HepG2 (cell line): ENCODE results near the gene OSBPL2. TPM values are rescaled to one million over a fixed set of nuclear protein-coding genes. Genes with fewer than 3 reads are reported as not detected.

Experiments used
- ATAC-seq: fragments of 200-7000 bp; cut with Tn5 transposase; 3 replicates; pipeline ENCODE4 v1.9.1; 2020; ENCODE audit warnings: mild to moderate bottlenecking, moderate library complexity
- BruUV-seq: library from RNA; stranded (reverse); fragments of 400-500 nt; replicated peaks from 2 replicates; lab custom pipeline; 2021; lab: Mats Ljungman, UMichigan
- CTCF ChIA-PET: fragments of 300-600 bp; formaldehyde crosslinking; extraction: SDS; loops from one replicate; lab custom pipeline; 2021; ENCODE audit warnings: low total read pairs, inconsistent platforms, low intra/inter-chr PET ratio; lab: Yijun Ruan, JAX
- POLR2A ChIA-PET: fragments of 350-600 bp; sonication (Branson Sonifier 250); formaldehyde crosslinking; loops from one replicate; lab custom pipeline; 2020; ENCODE audit warnings: antibody characterized with exemption, inconsistent platforms; lab: Yijun Ruan, JAX
- DNase-seq: peaks from one replicate; pipeline ENCODE4 v3.0.0-alpha.2; 2015; ENCODE audit warnings: low spot score
- FAIRE-seq: peaks from 3 replicates; lab custom pipeline; 2011; peaks lifted over from hg19 to GRCh38; lab: Jason Lieb, UNC
- H2AFZ ChIP-seq: one replicate; pipeline ENCODE4 v1.6.1; 2011; ENCODE audit warnings: low read length, inconsistent platforms
- H3K27ac ChIP-seq: fragments of 300-600 bp; 3 replicates; pipeline ENCODE4 v1.8.0; 2011; ENCODE audit warnings: mixed run types, mild to moderate bottlenecking, mixed read lengths, low read length, inconsistent platforms; ENCODE audit not compliant: insufficient read depth; ENCODE audit errors: extremely low read length
- H3K27me3 ChIP-seq, 2 experiments: fragments of 200-600 bp in 1 of 2; 2 replicates in 1 of 2; 3 replicates in 1 of 2; pipeline versions ENCODE4 v1.6.0 to v1.8.0; 2011; ENCODE audit warnings: low read length in 2 of 2, mild to moderate bottlenecking in 2 of 2, moderate library complexity in 2 of 2, inconsistent platforms in 1 of 2; ENCODE audit not compliant: insufficient read depth in 2 of 2, control insufficient read depth in 1 of 2
- H3K36me3 ChIP-seq, 2 experiments: fragments of 200-600 bp in 1 of 2; replicated peaks in 1 of 2; 2 replicates in 1 of 2; 3 replicates in 1 of 2; pipeline versions ENCODE4 v1.5.1 to v1.8.0; 2011; ENCODE audit warnings: low read length in 2 of 2, inconsistent platforms in 1 of 2; ENCODE audit not compliant: insufficient read depth in 2 of 2, control insufficient read depth in 1 of 2
- H3K4me1 ChIP-seq: 2 replicates; pipeline ENCODE4 v1.5.1; 2012; ENCODE audit warnings: low read length, inconsistent platforms; ENCODE audit not compliant: insufficient read depth
- H3K4me2 ChIP-seq: 2 replicates; pipeline ENCODE4 v1.6.0; 2011; ENCODE audit warnings: low read depth, low read length, inconsistent platforms
- H3K4me3 ChIP-seq, 3 experiments: fragments of 200-600 bp in 1 of 3; sonication (generic), shearing (Covaris generic) in 1 of 3; replicated peaks in 1 of 3; 2 replicates each; pipeline ENCODE4 v1.5.1; 2011 to 2016; ENCODE audit warnings: low read length in 3 of 3, inconsistent platforms in 2 of 3, low read depth in 2 of 3, mild to moderate bottlenecking in 2 of 3, control low read depth in 1 of 3, mixed read lengths in 1 of 3; ENCODE audit not compliant: insufficient read depth in 1 of 3
- H3K79me2 ChIP-seq: one replicate; pipeline ENCODE4 v1.6.1; 2011; ENCODE audit warnings: low read length, inconsistent platforms; ENCODE audit not compliant: insufficient read depth
- H3K9ac ChIP-seq: 2 replicates; pipeline ENCODE4 v1.6.0; 2011; ENCODE audit warnings: mild to moderate bottlenecking, low read depth, low read length, inconsistent platforms; ENCODE audit not compliant: insufficient read depth
- H3K9me3 ChIP-seq: 2 replicates; pipeline ENCODE4 v1.5.1; 2012; ENCODE audit warnings: mild to moderate bottlenecking, low read length
- H4K20me1 ChIP-seq: 2 replicates; pipeline ENCODE4 v1.6.0; 2011; ENCODE audit warnings: inconsistent platforms, mild to moderate bottlenecking, low read length, moderate library complexity; ENCODE audit not compliant: insufficient read depth
- AGO2 ChIP-seq: fragments of 200-400 bp; formaldehyde crosslinking; optimal IDR thresholded peaks from 2 replicates; pipeline ENCODE3; 2017; ENCODE audit warnings: mild to moderate bottlenecking, low read depth, low read length, moderate library complexity
- MZF1 ChIP-seq: sonication (generic); formaldehyde crosslinking; IDR thresholded peaks from 2 replicates; pipeline ENCODE4 v1.8.1; 2023; ENCODE audit warnings: mild to moderate bottlenecking, missing genetic modification reagents, borderline replicate concordance
- PCBP1 ChIP-seq: fragments of 200-400 bp; formaldehyde crosslinking; IDR thresholded peaks from 2 replicates; pipeline ENCODE4 v1.6.1; 2017; ENCODE audit warnings: mild to moderate bottlenecking, low read depth, low read length, borderline replicate concordance
- RAD51 ChIP-seq: fragments of 450-650 bp; IDR thresholded peaks from 2 replicates; pipeline ENCODE4 v1.6.1; 2016; ENCODE audit warnings: borderline replicate concordance
- RFX1 ChIP-seq: fragments of 450-650 bp; IDR thresholded peaks from 2 replicates; pipeline ENCODE4 v1.6.1; 2017
- RXRA ChIP-seq: sonication (generic); formaldehyde crosslinking; IDR thresholded peaks from 2 replicates; pipeline ENCODE4 v1.5.1; 2020; ENCODE audit warnings: missing genetic modification reagents
- TBX3 ChIP-seq: fragments of 450-650 bp; IDR thresholded peaks from 2 replicates; pipeline ENCODE4 v1.6.1; 2017; ENCODE audit warnings: antibody characterized with exemption, mild to moderate bottlenecking, inconsistent platforms, borderline replicate concordance
- ZNF329 ChIP-seq: sonication (generic); formaldehyde crosslinking; IDR thresholded peaks from 2 replicates; pipeline ENCODE4 v1.9.0; 2021; ENCODE audit warnings: low read depth, mild to moderate bottlenecking, missing genetic modification reagents
- WGBS: methylation state at CpG from one replicate; pipeline ENCODE4 v1.1.6; 2017; ENCODE audit warnings: low lambda C conversion rate; 5-methylcytosine and 5-hydroxymethylcytosine counted together
- in situ Hi-C: cut with HindIII; loops from 2 replicates; pipeline ENCODE4 v1.10.0; 2017; ENCODE audit warnings: low pct_unique_long_range_greater_than_20kb; ENCODE audit not compliant: extremely low pct_ligation_motif_present
- intact Hi-C: fragments of 100-400 bp; cut with micrococcal nuclease; formaldehyde crosslinking; loops from one replicate; pipeline ENCODE4 v1.10.0; 2022; ENCODE audit not compliant: unreplicated experiment
- polyA plus RNA-seq, 8 experiments: library from polyadenylated mRNA; depleted of rRNA in 3 of 8; stranded (reverse) in 7 of 8; unstranded in 1 of 8; fragments of >200 nt; fragmentation: Illumina TruSeq in 4 of 8; extraction: Trizol in 4 of 8; gene quantifications; 2 replicates each; pipeline versions ENCODE4 v1.2.1 to v1.2.3, GENCODE V29; 2011 to 2016; ENCODE audit warnings: low read depth in 4 of 8, missing spikeins in 1 of 8, mixed read lengths in 1 of 8; ENCODE audit not compliant: insufficient read depth in 1 of 8
- total RNA-seq, 5 experiments: library from RNA; depleted of rRNA; stranded (reverse); fragments of >200 nt; fragmentation: Illumina TruSeq; extraction: Trizol; gene quantifications; 2 replicates each; pipeline ENCODE4 v1.2.3, GENCODE V29; 2016; ENCODE audit warnings: low read depth in 1 of 5
- TF ChIP-seq, protein P1 (sequence below): conservative IDR thresholded peaks from 2 replicates; pipeline ENCODE4 v1.6.1; 2018; ENCODE audit warnings: missing genetic modification reagents

OSBPL2 gene
- total and polyA plus RNA-seq, 2 of the 13 experiments (the other 11 are each of a cell fraction or from before 2014, with no cell fraction given): 18.5 to 37.4 TPM

GRCh38 chr20:62317167-62317655, 78.9 kb downstream of the OSBPL2 start:
- Histone ChIP-seq H4K20me1 (peaks cover 4% of the 10 kb centered on the region; the same call in 1 of the 2 replicates), H3K79me2 (no peaks in the 10 kb centered on the region), H3K9ac (no peak overlapping the region), H3K4me1 (no peaks in the 10 kb centered on the region), H3K27ac (no peak overlapping the region), H3K9me3 (no peaks in the 10 kb centered on the region), H3K36me3 (peaks cover 51 to 75% of the 10 kb centered on the region in 2 experiments), H3K4me2 (no peak overlapping the region), H3K27me3 (no peaks in the 10 kb centered on the region), H3K4me3 (no peak overlapping the region), H2AFZ (no peak overlapping the region)
- ChIA-PET CTCF (no interaction called here), POLR2A (interaction anchor here (1.3 kb wide), 1 partner anchor 53 kb away, joined by 3 read pairs; no protein-coding TSS in a partner anchor)
- no TSS peak for BruUV-seq
- DNase-seq (no peak), FAIRE-seq (no peak), ATAC-seq (no peak)
- peak; percentile 70 for TF ChIP-seq AGO2
- TF ChIP-seq TBX3: no peak
- TF ChIP-seq, protein P1, sequence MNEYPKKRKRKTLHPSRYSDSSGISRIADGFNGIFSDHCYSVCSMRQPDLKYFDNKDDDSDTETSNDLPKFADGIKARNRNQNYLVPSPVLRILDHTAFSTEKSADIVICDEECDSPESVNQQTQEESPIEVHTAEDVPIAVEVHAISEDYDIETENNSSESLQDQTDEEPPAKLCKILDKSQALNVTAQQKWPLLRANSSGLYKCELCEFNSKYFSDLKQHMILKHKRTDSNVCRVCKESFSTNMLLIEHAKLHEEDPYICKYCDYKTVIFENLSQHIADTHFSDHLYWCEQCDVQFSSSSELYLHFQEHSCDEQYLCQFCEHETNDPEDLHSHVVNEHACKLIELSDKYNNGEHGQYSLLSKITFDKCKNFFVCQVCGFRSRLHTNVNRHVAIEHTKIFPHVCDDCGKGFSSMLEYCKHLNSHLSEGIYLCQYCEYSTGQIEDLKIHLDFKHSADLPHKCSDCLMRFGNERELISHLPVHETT (CRISPR knock-in tag): no peak
- intact Hi-C loops (no loop called here), in situ Hi-C loops (no loop called here)
- 83% methylated on average over 13 of the region's 18 CpGs for WGBS

GRCh38 chr20:62318400-62319345, 80.4 kb downstream of the OSBPL2 start:
- Histone ChIP-seq H3K27me3 (no peaks in the 10 kb centered on the region), H3K27ac (no peak overlapping the region), H3K9ac (no peak overlapping the region), H3K36me3 (peaks cover 44 to 71% of the 10 kb centered on the region in 2 experiments), H3K4me3 (no peak overlapping the region), H3K4me1 (no peaks in the 10 kb centered on the region), H3K79me2 (no peaks in the 10 kb centered on the region), H2AFZ (no peak overlapping the region), H4K20me1 (peaks cover 4% of the 10 kb centered on the region; the same call in 1 of the 2 replicates), H3K4me2 (no peak overlapping the region), H3K9me3 (no peaks in the 10 kb centered on the region)
- BruUV-seq: no TSS peak
- CTCF ChIA-PET: no interaction called here
- ATAC-seq: peak; percentile 17
- in situ Hi-C loops: no loop called here
- no peak for DNase-seq
- intact Hi-C loops: no loop called here
- POLR2A ChIA-PET: interaction anchor here (0.8 to 1.8 kb wide), 4 partner anchors 9 to 57 kb away, joined by 3 to 9 read pairs (median 4); no protein-coding TSS in a partner anchor
- WGBS: 95% methylated on average over 23 of the region's 36 CpGs
- FAIRE-seq: no peak
- TF ChIP-seq ZNF329 (CRISPR knock-in tag): no peak
- no peak for TF ChIP-seq RFX1
- TF ChIP-seq PCBP1: 0 out of 2 replicates have a peak, but pooled peaks have one; percentile 70
- TF ChIP-seq MZF1: no peak
- no peak for TF ChIP-seq RAD51
- peak; percentile 21; the same call in 1 of the 2 replicates for TF ChIP-seq RXRA (CRISPR knock-in tag)
